ENCODE results near the gene ZG16B. TPM values are rescaled to one million over a fixed set of nuclear protein-coding genes. Genes with fewer than 3 reads are reported as not detected.
A peak's percentile ranks its signal among the peaks of the same experiment; 100 is the strongest.

Gene ZG16B
- total RNA-seq, 6 donors from 2014 or later, result 0.69 to 2.0 (median 1.2) TPM; not detected in 3

DNA sequence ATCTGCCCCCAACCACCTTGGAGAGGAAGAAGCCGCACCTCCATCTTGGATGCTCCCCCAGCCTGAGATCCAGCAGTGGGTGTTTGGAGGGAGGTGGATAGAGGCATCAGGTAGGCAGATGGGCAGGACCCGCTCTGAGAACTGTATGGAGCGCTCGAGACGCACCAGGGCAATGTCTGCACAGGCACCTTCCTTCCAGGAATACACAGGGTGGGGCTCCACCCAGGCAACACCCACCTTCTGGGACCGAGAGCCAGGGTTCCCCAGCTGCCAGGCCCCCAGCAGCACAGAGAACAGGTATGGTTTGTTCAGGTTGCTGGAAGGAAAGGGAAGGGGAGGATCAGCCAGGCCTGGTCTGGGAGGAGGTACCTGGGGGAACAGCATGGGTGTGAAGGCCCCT lies 25.4 kb downstream of the ZG16B start:
- peaks cover 0 to 20% (median 6%) of the 10 kb centered on the region in 4 donors for H3K4me1 ChIP-seq
- TF ChIP-seq POLR2AphosphoS5 (IDR thresholded peaks at IDR 0.05) (no peak), POLR2A (IDR thresholded peaks at IDR 0.05) (no peak), EP300 (IDR thresholded peaks at IDR 0.05) (no peak)
- TF ChIP-seq, protein P1, sequence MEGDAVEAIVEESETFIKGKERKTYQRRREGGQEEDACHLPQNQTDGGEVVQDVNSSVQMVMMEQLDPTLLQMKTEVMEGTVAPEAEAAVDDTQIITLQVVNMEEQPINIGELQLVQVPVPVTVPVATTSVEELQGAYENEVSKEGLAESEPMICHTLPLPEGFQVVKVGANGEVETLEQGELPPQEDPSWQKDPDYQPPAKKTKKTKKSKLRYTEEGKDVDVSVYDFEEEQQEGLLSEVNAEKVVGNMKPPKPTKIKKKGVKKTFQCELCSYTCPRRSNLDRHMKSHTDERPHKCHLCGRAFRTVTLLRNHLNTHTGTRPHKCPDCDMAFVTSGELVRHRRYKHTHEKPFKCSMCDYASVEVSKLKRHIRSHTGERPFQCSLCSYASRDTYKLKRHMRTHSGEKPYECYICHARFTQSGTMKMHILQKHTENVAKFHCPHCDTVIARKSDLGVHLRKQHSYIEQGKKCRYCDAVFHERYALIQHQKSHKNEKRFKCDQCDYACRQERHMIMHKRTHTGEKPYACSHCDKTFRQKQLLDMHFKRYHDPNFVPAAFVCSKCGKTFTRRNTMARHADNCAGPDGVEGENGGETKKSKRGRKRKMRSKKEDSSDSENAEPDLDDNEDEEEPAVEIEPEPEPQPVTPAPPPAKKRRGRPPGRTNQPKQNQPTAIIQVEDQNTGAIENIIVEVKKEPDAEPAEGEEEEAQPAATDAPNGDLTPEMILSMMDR (IDR thresholded peaks at IDR 0.05), result no peak
- H3K4me3 ChIP-seq, result no peak overlapping the region
- H3K27ac ChIP-seq, result no peak overlapping the region
- H3K36me3 ChIP-seq, result peaks cover 0 to 6% (median 0%) of the 10 kb centered on the region in 4 donors
- ATAC-seq (ENCODE audit: low FRiP score in 2 of 2), result no peak
- peaks cover 0 to 12% (median 6%) of the 10 kb centered on the region in 4 donors for H3K9me3 ChIP-seq
- WGBS, 2 donors, result 80 to 96% methylated on average over 6 of the region's 6 CpGs
- no peak for DNase-seq
- H3K27me3 ChIP-seq, result peaks cover 0 to 7% (median 2%) of the 10 kb centered on the region in 4 donors

- peak; percentile 42 to 63 for DNase-seq
- H3K36me3 ChIP-seq, result peaks cover 0 to 6% (median 0%) of the 10 kb centered on the region in 4 donors
- H3K9me3 ChIP-seq, result peaks cover 0 to 17% (median 11%) of the 10 kb centered on the region in 4 donors
- H3K4me3 ChIP-seq, result no peak overlapping the region
- peaks cover 0 to 20% (median 6%) of the 10 kb centered on the region in 4 donors for H3K4me1 ChIP-seq
- WGBS, 2 donors, result 79 to 93% methylated on average over 14 of the region's 14 CpGs
- ATAC-seq (ENCODE audit: low FRiP score in 2 of 2), result no peak
- H3K27me3 ChIP-seq, result peaks cover 0 to 7% (median 2%) of the 10 kb centered on the region in 4 donors
- H3K27ac ChIP-seq, result peak overlapping the region in 1 of 4 donors; percentile 80
- TF ChIP-seq POLR2AphosphoS5 (IDR thresholded peaks at IDR 0.05) (no peak), EP300 (IDR thresholded peaks at IDR 0.05) (no peak), POLR2A (IDR thresholded peaks at IDR 0.05) (no peak)
- TF ChIP-seq, protein P1 (IDR thresholded peaks at IDR 0.05), result no peak
Measured at GRCh38 chr16:2856061-2856670, 26.1 kb downstream of the ZG16B start.

- TF ChIP-seq, protein P1 (IDR thresholded peaks at IDR 0.05), result no peak
- TF ChIP-seq POLR2AphosphoS5 (IDR thresholded peaks at IDR 0.05), result no peak
- TF ChIP-seq EP300 (IDR thresholded peaks at IDR 0.05), result no peak
- no peak for TF ChIP-seq POLR2A (IDR thresholded peaks at IDR 0.05)
- WGBS, 2 donors, result 77 to 81% methylated on average over 14 to 21 of the region's 24 CpGs
- Histone ChIP-seq H3K27ac (peak overlapping the region; percentile 80 to 85 (median 82)), H3K27me3 (peaks cover 0 to 7% (median 2%) of the 10 kb centered on the region in 4 donors), H3K36me3 (peaks cover 0 to 6% (median 0%) of the 10 kb centered on the region in 4 donors), H3K9me3 (peaks cover 0 to 19% (median 12%) of the 10 kb centered on the region in 4 donors), H3K4me1 (peaks cover 0 to 20% (median 6%) of the 10 kb centered on the region in 4 donors), H3K4me3 (peak overlapping the region in 3 of 4 donors; percentile 44 to 53 (median 48))
- DNase-seq, result no peak
- no peak for ATAC-seq (ENCODE audit: low FRiP score in 2 of 2)
Measured at GRCh38 chr16:2856686-2857450, 26.8 kb downstream of the ZG16B start.

GRCh38 chr16:2857451-2858244 lies 27.5 kb downstream of the ZG16B start, which contains the start of gene PRSS22:
Gene PRSS22 (minus strand): TSS chr16:2858170. CDS start chr16:2858104, 66 bp downstream.
- peaks cover 0 to 7% (median 2%) of the 10 kb centered on the region in 4 donors for H3K27me3 ChIP-seq
- peak; percentile 47 to 88 for ATAC-seq (ENCODE audit: low FRiP score in 2 of 2)
- peak in 3 of 4 donors; percentile 35 to 66 (median 46) for TF ChIP-seq POLR2A (IDR thresholded peaks at IDR 0.05)
- TF ChIP-seq EP300 (IDR thresholded peaks at IDR 0.05), result peak in 1 of 4 donors; percentile 7
- peak in 1 of 2 donors; percentile 59 for TF ChIP-seq POLR2AphosphoS5 (IDR thresholded peaks at IDR 0.05)
- TF ChIP-seq, protein P1 (IDR thresholded peaks at IDR 0.05), result no peak
- peaks cover 0 to 19% (median 12%) of the 10 kb centered on the region in 4 donors for H3K9me3 ChIP-seq
- peak; percentile 77 to 88 for DNase-seq
- 3 to 12% methylated on average over 27 to 40 of the region's 42 CpGs for WGBS, 2 donors
- peaks cover 0 to 6% (median 0%) of the 10 kb centered on the region in 4 donors for H3K36me3 ChIP-seq
- H3K27ac ChIP-seq, result peak within 1 kb of the TSS; percentile 80 to 85 (median 82)
- H3K4me1 ChIP-seq, result peaks cover 0 to 20% (median 6%) of the 10 kb centered on the region in 4 donors
- H3K4me3 ChIP-seq, result peak within 1 kb of the TSS in 3 of 4 donors; percentile 44 to 53 (median 48)

All from upper lobe of left lung (tissue), 6 donors.